Testis (tissue), 5 donors: ENCODE data around the gene SLC25A26. TPM values are rescaled to one million over a fixed set of nuclear protein-coding genes. Genes with fewer than 3 reads are reported as not detected.

Experiments used
- DNase-seq: peaks from one replicate; pipeline ENCODE4 v3.0.0-alpha.2; 2019
- H3K27ac ChIP-seq, 2 donors: fragments of 200-600 bp; sonication (generic); one replicate each; pipeline ENCODE4 v1.5.1; 2019
- H3K27me3 ChIP-seq: fragments of 200-600 bp; sonication (generic); one replicate; pipeline ENCODE4 v1.5.1; 2019
- H3K36me3 ChIP-seq: fragments of 200-600 bp; sonication (generic); one replicate; pipeline ENCODE4 v1.5.1; 2017; ENCODE audit warnings: low read depth; ENCODE audit errors: missing control alignments
- H3K4me1 ChIP-seq: fragments of 200-600 bp; sonication (generic); one replicate; pipeline ENCODE4 v1.5.1; 2019
- H3K4me3 ChIP-seq, 2 donors: fragments of 200-600 bp; sonication (generic); one replicate each; pipeline ENCODE4 v1.5.1; 2017 to 2019
- H3K9me3 ChIP-seq: fragments of 200-600 bp; sonication (generic); one replicate; pipeline ENCODE4 v1.5.1; 2017
- CTCF ChIP-seq, 3 experiments: fragments of 450-650 bp in 2 of 3; fragments of 200-600 bp in 1 of 3; sonication (generic) in 1 of 3; IDR thresholded peaks; one replicate each; pipeline ENCODE4 v1.5.1; 2016 to 2019; ENCODE audit warnings: antibody characterized with exemption in 3 of 3, mild to moderate bottlenecking in 2 of 3, moderate library complexity in 1 of 3
- POLR2A ChIP-seq: fragments of 450-650 bp; IDR thresholded peaks from one replicate; pipeline ENCODE4 v1.6.1; 2017; ENCODE audit warnings: antibody characterized with exemption, mild to moderate bottlenecking, moderate library complexity
- WGBS, 2 donors: methylation state at CpG; one replicate each; pipeline ENCODE4 v1.1.5; 2018; 5-methylcytosine and 5-hydroxymethylcytosine counted together
- intact Hi-C: fragments of 100-400 bp; cut with DNase I; formaldehyde crosslinking; loops from one replicate; pipeline ENCODE4 v1.15.1; 2023; ENCODE audit warnings: low total_unique reads
- long read RNA-seq, 2 donors: transcript quantifications; one replicate each; lab custom pipeline, GENCODE V29; 2026
- polyA plus RNA-seq: library from polyadenylated mRNA; stranded (reverse); fragments of 350-450 nt; fragmentation: Illumina TruSeq; extraction: RNeasy Lipid Tissue Mini Kit (QIAGEN cat#74804); gene quantifications from one replicate; pipeline ENCODE4 v1.2.3, GENCODE V29; 2014; ENCODE audit warnings: low read depth, low replicate concordance; ENCODE audit not compliant: insufficient read depth
- total RNA-seq, 2 donors: library from RNA; depleted of rRNA; stranded (reverse); fragments of >200 nt; gene quantifications; one replicate each; pipeline ENCODE4 v1.2.3, GENCODE V29; 2016

SLC25A26 gene, protein sequence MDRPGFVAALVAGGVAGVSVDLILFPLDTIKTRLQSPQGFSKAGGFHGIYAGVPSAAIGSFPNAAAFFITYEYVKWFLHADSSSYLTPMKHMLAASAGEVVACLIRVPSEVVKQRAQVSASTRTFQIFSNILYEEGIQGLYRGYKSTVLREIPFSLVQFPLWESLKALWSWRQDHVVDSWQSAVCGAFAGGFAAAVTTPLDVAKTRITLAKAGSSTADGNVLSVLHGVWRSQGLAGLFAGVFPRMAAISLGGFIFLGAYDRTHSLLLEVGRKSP
- total RNA-seq (10 to 100 TPM; 30.0 to 30.5 TPM), polyA plus RNA-seq (29.7 TPM)
- long read RNA-seq, donor 1, transcript SLC25A26-201 (9 exons, 1,023 nt): major isoform, 7 of 37 reads
- long read RNA-seq, donor 1, partial matches to known transcripts: 25 of 37 reads
- long read RNA-seq, donor 1, other reads (novel, unspliced or antisense): 5 of 37 reads
- long read RNA-seq, donor 2, partial matches to known transcripts: 5 of 8 reads
- long read RNA-seq, donor 2, other reads (novel, unspliced or antisense): 0 of 8 reads

GRCh38 chr3:66220602-66221377 is at the start of gene SLC25A26:
SLC25A26 (plus strand) TSS chr3:66221001; CDS start chr3:66221095, 94 bp downstream.
- 0 to 1% methylated on average over 24 to 54 of the region's 56 CpGs for WGBS, 2 donors
- H3K36me3 ChIP-seq: no peaks in the 10 kb centered on the region
- intact Hi-C loops: no loop called here

DNA sequence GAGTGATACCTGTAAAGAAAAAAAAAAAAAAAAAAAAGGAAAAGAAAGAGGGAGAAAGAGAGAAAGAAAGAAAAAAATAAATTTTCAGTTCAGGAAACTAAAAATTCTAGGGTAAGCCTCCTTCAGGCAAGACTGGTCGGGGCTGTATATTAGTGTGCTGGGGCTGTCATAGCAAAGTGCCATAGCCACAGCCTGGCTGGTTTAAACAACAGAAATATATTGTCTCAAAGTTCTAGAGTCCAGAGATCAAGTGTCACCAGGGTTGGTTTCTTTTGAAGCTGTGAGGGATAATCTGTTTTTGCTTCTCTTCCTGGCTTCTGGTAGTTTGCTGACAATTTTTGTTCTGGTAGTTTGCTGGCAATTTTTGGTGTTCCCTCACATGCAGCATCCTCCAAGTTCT is 48.4 kb upstream of the SLC25A26 start:
- WGBS, 2 donors: 90 to 100% methylated on average over 1 of the region's 1 CpG
- intact Hi-C loops: no loop called here
- no peak for DNase-seq

More at GRCh38 chr3:66220602-66221377, at the start of gene SLC25A26:
- Histone ChIP-seq H3K27me3 (no peaks in the 10 kb centered on the region), H3K27ac (peak within 1 kb of the TSS; percentile 38 to 71), H3K4me3 (peak within 1 kb of the TSS; percentile 64 to 82), H3K4me1 (peaks cover 5% of the 10 kb centered on the region), H3K9me3 (no peaks in the 10 kb centered on the region)
- TF ChIP-seq POLR2A: no peak
- no peak for TF ChIP-seq CTCF (IDR thresholded peaks at IDR 0.05)
- DNase-seq: peak; percentile 99

DNA sequence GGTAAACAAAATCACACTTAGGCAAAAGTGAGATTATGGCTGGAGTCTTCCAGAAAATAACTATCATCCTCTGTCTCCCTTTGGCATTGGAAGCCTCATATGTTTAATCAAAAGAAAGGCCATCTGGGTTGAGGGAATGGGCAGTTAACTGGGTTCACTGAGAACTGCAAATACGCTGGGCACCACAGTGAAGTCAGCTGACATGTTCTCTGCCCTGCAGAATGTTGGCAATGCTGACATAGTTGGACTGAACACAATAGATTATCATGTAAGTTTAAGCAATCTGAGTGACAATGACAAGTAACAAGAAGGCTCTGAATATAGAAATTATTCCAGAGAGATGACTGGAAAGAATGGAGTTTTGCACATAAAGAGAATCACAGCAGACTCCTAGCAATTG is 43.8 kb upstream of the SLC25A26 start:
- H3K36me3 ChIP-seq: no peaks in the 10 kb centered on the region
- no peak for TF ChIP-seq POLR2A
- no peaks in the 10 kb centered on the region for H3K9me3 ChIP-seq
- DNase-seq: no peak
- H3K4me1 ChIP-seq: no peaks in the 10 kb centered on the region
- intact Hi-C loops: no loop called here
- no peak overlapping the region for H3K27ac ChIP-seq
- H3K4me3 ChIP-seq: no peak overlapping the region
- no peaks in the 10 kb centered on the region for H3K27me3 ChIP-seq
- 84 to 85% methylated on average over 1 of the region's 1 CpG for WGBS, 2 donors

More for the DNA sequence above, 48.4 kb upstream of the SLC25A26 start:
- Histone ChIP-seq H3K36me3 (no peaks in the 10 kb centered on the region), H3K4me1 (no peaks in the 10 kb centered on the region), H3K9me3 (no peaks in the 10 kb centered on the region), H3K4me3 (no peak overlapping the region), H3K27me3 (no peaks in the 10 kb centered on the region), H3K27ac (no peak overlapping the region)
- TF ChIP-seq CTCF (IDR thresholded peaks at IDR 0.05) (no peak), POLR2A (no peak)

DNA sequence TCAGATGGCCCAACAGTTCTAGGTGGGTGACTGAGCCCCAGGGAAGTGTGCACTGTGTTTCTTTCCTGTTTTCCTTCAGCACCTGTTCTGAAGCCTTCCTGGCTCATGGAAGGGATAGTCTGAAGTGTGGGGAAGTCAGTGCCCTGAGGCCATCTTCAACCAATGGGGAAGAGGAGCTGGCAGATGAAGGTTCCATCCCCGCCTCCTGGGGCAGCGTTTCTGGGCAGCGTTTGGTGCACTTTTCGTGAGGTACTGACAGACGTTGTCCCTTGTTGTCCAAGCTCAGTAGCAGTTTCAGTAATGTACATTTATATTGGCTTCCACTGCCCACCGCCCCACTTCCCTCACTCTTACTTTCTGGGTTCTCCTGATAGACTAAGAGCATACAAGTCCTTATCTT is 42.6 kb upstream of the SLC25A26 start:
- no peak overlapping the region for H3K4me3 ChIP-seq
- H3K27ac ChIP-seq: no peak overlapping the region
- no peaks in the 10 kb centered on the region for H3K4me1 ChIP-seq
- no peak for TF ChIP-seq POLR2A
- TF ChIP-seq CTCF (IDR thresholded peaks at IDR 0.05): no peak
- H3K36me3 ChIP-seq: no peaks in the 10 kb centered on the region
- no peaks in the 10 kb centered on the region for H3K27me3 ChIP-seq
- no peak for DNase-seq
- H3K9me3 ChIP-seq: no peaks in the 10 kb centered on the region
- intact Hi-C loops: no loop called here
- WGBS, 2 donors: 73 to 87% methylated on average over 6 of the region's 6 CpGs

- Histone ChIP-seq H3K27me3 (no peaks in the 10 kb centered on the region), H3K4me1 (no peaks in the 10 kb centered on the region), H3K4me3 (no peak overlapping the region), H3K36me3 (no peaks in the 10 kb centered on the region), H3K9me3 (no peaks in the 10 kb centered on the region), H3K27ac (no peak overlapping the region)
- 90 to 92% methylated on average over 2 of the region's 2 CpGs for WGBS, 2 donors
- TF ChIP-seq POLR2A (no peak), CTCF (IDR thresholded peaks at IDR 0.05) (no peak)
- DNase-seq: no peak
- intact Hi-C loops: no loop called here
These were observed 41.0 kb upstream of the SLC25A26 start for GRCh38 chr3:66179793-66180192.
